H9 (cell line): ENCODE results near the gene TRAF3IP1. TPM values are rescaled to one million over a fixed set of nuclear protein-coding genes. Genes with fewer than 3 reads are reported as not detected.
A peak's percentile ranks its signal among the peaks of the same experiment; 100 is the strongest.

Experiments
- DNase-seq: peaks from one replicate; pipeline ENCODE4 v3.0.0-alpha.2; 2017
- H2AFZ ChIP-seq: one replicate; pipeline ENCODE4 v1.6.1; 2013; ENCODE audit warnings: mild to moderate bottlenecking, low read length, control low read depth, moderate library complexity
- H2AK5ac ChIP-seq: 2 replicates; pipeline ENCODE4 v1.6.1; 2013; ENCODE audit warnings: low read length, control low read depth, mixed read lengths; ENCODE audit not compliant: insufficient read length
- H2BK120ac ChIP-seq: one replicate; pipeline ENCODE4 v1.6.1; 2013; ENCODE audit warnings: low read depth, mild to moderate bottlenecking, low read length, control low read depth, inconsistent platforms; ENCODE audit not compliant: poor library complexity, severe bottlenecking
- H2BK12ac ChIP-seq: 2 replicates; pipeline ENCODE4 v1.6.1; 2013; ENCODE audit warnings: low read length, control low read depth, mixed read lengths, low read depth; ENCODE audit not compliant: insufficient read length
- H2BK15ac ChIP-seq: 2 replicates; pipeline ENCODE4 v1.6.1; 2013; ENCODE audit warnings: low read depth, low read length, control low read depth
- H2BK20ac ChIP-seq: one replicate; pipeline ENCODE4 v1.6.1; 2013; ENCODE audit warnings: low read depth, mild to moderate bottlenecking, low read length, control low read depth, inconsistent platforms; ENCODE audit not compliant: poor library complexity, severe bottlenecking
- H2BK5ac ChIP-seq: 2 replicates; pipeline ENCODE4 v1.6.1; 2013; ENCODE audit warnings: low read length, control low read depth, mixed read lengths; ENCODE audit not compliant: insufficient read length
- H3K14ac ChIP-seq: 2 replicates; pipeline ENCODE4 v1.6.1; 2013; ENCODE audit warnings: low read length, control low read depth; ENCODE audit not compliant: insufficient read depth
- H3K18ac ChIP-seq: 2 replicates; pipeline ENCODE4 v1.6.1; 2013; ENCODE audit warnings: low read depth, mild to moderate bottlenecking, mixed read lengths, low read length, control low read depth; ENCODE audit not compliant: insufficient read length
- H3K23ac ChIP-seq: 2 replicates; pipeline ENCODE4 v1.6.1; 2013; ENCODE audit warnings: low read length, control low read depth, mixed read lengths, low read depth; ENCODE audit not compliant: insufficient read length
- H3K23me2 ChIP-seq: 2 replicates; pipeline ENCODE4 v1.6.1; 2013; ENCODE audit warnings: low read depth, mild to moderate bottlenecking, mixed read lengths, low read length, control low read depth; ENCODE audit not compliant: insufficient read length, poor library complexity, severe bottlenecking
- H3K27ac ChIP-seq: 2 replicates; pipeline ENCODE4 v1.5.1; 2013; ENCODE audit warnings: low read length, control low read depth, mixed read lengths, low read depth; ENCODE audit not compliant: insufficient read length
- H3K27me3 ChIP-seq: 2 replicates; pipeline ENCODE4 v1.6.1; 2013; ENCODE audit warnings: low read length, control low read depth, inconsistent platforms; ENCODE audit not compliant: insufficient read depth
- H3K4ac ChIP-seq: 2 replicates; pipeline ENCODE4 v1.6.1; 2013; ENCODE audit warnings: low read depth, mild to moderate bottlenecking, control low read depth, inconsistent platforms, low read length, moderate library complexity
- H3K4me1 ChIP-seq: 2 replicates; pipeline ENCODE4 v1.6.1; 2013; ENCODE audit warnings: low read length, control low read depth, inconsistent platforms; ENCODE audit not compliant: insufficient read depth
- H3K4me2 ChIP-seq: 2 replicates; pipeline ENCODE4 v1.6.1; 2013; ENCODE audit warnings: low read length, control low read depth, mixed read lengths; ENCODE audit not compliant: insufficient read length, insufficient read depth
- H3K56ac ChIP-seq: 2 replicates; pipeline ENCODE4 v1.6.1; 2013; ENCODE audit warnings: low read depth, mild to moderate bottlenecking, mixed read lengths, low read length, control low read depth; ENCODE audit not compliant: insufficient read length
- H3K79me1 ChIP-seq: 2 replicates; pipeline ENCODE4 v1.6.1; 2013; ENCODE audit warnings: low read depth, mild to moderate bottlenecking, moderate library complexity, low read length, control low read depth, inconsistent platforms; ENCODE audit not compliant: insufficient read depth, poor library complexity, severe bottlenecking
- H3K79me2 ChIP-seq: 2 replicates; pipeline ENCODE4 v1.6.1; 2013; ENCODE audit warnings: low read length, control low read depth, inconsistent platforms; ENCODE audit not compliant: insufficient read depth
- H3K9ac ChIP-seq: 2 replicates; pipeline ENCODE4 v1.6.1; 2013; ENCODE audit warnings: low read length, control low read depth, mixed read lengths; ENCODE audit not compliant: insufficient read length; ENCODE audit errors: extremely low read depth
- H3K9me3 ChIP-seq: one replicate; pipeline ENCODE4 v1.6.1; 2013; ENCODE audit warnings: low read depth, low read length, inconsistent platforms; ENCODE audit not compliant: control insufficient read depth
- H3T11ph ChIP-seq: one replicate; pipeline ENCODE4 v1.6.1; 2013; ENCODE audit warnings: mild to moderate bottlenecking, low read length, control low read depth, inconsistent platforms
- H4K20me1 ChIP-seq: one replicate; pipeline ENCODE4 v1.6.1; 2013; ENCODE audit not compliant: control insufficient read depth, insufficient read length, insufficient read depth
- H4K5ac ChIP-seq: 2 replicates; pipeline ENCODE4 v1.6.1; 2013; ENCODE audit warnings: low read depth, mild to moderate bottlenecking, mixed read lengths, low read length, control low read depth; ENCODE audit not compliant: insufficient read length
- H4K8ac ChIP-seq: replicated peaks from 2 replicates; pipeline ENCODE4 v1.6.1; 2013; ENCODE audit warnings: low read length, control low read depth, mixed read lengths, low read depth; ENCODE audit not compliant: insufficient read length
- H4K91ac ChIP-seq: 2 replicates; pipeline ENCODE4 v1.6.1; 2013; ENCODE audit warnings: low read depth, mild to moderate bottlenecking, moderate library complexity, mixed read lengths, low read length, control low read depth; ENCODE audit not compliant: insufficient read length
- H3K27ac Mint-ChIP-seq, 3 experiments: 2 replicates in 2 of 3; 3 replicates in 1 of 3; pipeline ENCODE4 v1.8.0; 2020 to 2021; ENCODE audit warnings: mixed read lengths in 3 of 3, mild to moderate bottlenecking in 1 of 3, moderate library complexity in 1 of 3
- H3K27me3 Mint-ChIP-seq: 2 replicates; pipeline ENCODE4 v1.8.0; 2021; ENCODE audit warnings: low read depth, mild to moderate bottlenecking, moderate library complexity, mixed read lengths
- H3K36me3 Mint-ChIP-seq, 3 experiments: 2 replicates in 2 of 3; 3 replicates in 1 of 3; pipeline ENCODE4 v1.8.0; 2020 to 2021; ENCODE audit warnings: low read depth in 3 of 3, mixed read lengths in 3 of 3; ENCODE audit not compliant: insufficient read depth in 1 of 3
- H3K4me1 Mint-ChIP-seq, 2 experiments: 2 replicates each; pipeline ENCODE4 v1.8.0; 2020; ENCODE audit warnings: mixed read lengths in 2 of 2
- H3K4me3 Mint-ChIP-seq, 2 experiments: 2 replicates in 1 of 2; 3 replicates in 1 of 2; pipeline ENCODE4 v1.8.0; 2020 to 2021; ENCODE audit warnings: mild to moderate bottlenecking in 2 of 2, mixed read lengths in 2 of 2, moderate library complexity in 1 of 2
- H3K9me3 Mint-ChIP-seq, 2 experiments: 2 replicates in 1 of 2; 3 replicates in 1 of 2; pipeline ENCODE4 v1.8.0; 2020; ENCODE audit warnings: mild to moderate bottlenecking in 2 of 2, mixed read lengths in 2 of 2, moderate library complexity in 1 of 2
- WGBS: extraction: QIAGEN DNeasy Blood & Tissue Kit; methylation state at CpG from one replicate; pipeline ENCODE4 v1.1.7; 2013; ENCODE audit warnings: missing lambda C conversion rate, low lambda C conversion rate, mixed read lengths; ENCODE audit not compliant: insufficient read length; ENCODE audit errors: extremely low coverage; 5-methylcytosine and 5-hydroxymethylcytosine counted together
- total RNA-seq: library from RNA; stranded (reverse); gene quantifications from 2 replicates; pipeline ENCODE4 v1.2.1, GENCODE V29; 2021
- TF ChIP-seq, protein P1 (sequence below): fragments of 200-600 bp; sonication (generic); conservative IDR thresholded peaks from 3 replicates; pipeline ENCODE4 v1.8.0; 2021; ENCODE audit warnings: antibody characterized with exemption, mild to moderate bottlenecking

TRAF3IP1 gene
- total RNA-seq, 1 experiment from 2014 or later: 16.4 TPM

DNA sequence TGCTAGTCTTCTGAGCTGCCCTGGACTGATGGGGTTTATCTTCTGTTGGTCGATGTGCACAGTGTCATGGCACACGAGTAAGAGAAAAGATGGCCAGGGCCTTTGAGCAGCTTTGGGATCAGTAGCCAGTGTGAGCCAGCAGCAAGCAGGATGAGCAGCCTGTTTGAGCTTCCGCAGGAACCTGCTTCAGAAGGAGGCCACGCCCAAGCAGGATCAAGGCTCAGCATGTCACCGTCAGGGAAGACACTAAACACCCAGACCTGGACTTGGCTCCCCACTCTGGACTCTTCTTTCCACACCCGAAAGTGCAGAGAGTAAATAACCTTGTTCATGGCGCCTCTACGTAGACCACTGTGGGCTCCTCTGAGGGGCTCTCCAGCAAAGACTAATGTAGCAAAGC, 81.2 kb downstream of the TRAF3IP1 start:
- Histone ChIP-seq H3K27me3 (no peaks in the 10 kb centered on the region), H2BK5ac (no peak overlapping the region), H3K23me2 (no peaks in the 10 kb centered on the region), H3K18ac (no peak overlapping the region), H2BK15ac (no peak overlapping the region), H3K27ac (no peak overlapping the region), H2BK12ac (no peak overlapping the region), H3K56ac (no peak overlapping the region), H3K14ac (no peak overlapping the region), H3K4me1 (no peaks in the 10 kb centered on the region), H4K20me1 (no peaks in the 10 kb centered on the region), H3K79me1 (no peaks in the 10 kb centered on the region), H3K4ac (no peak overlapping the region), H2BK20ac (no peak overlapping the region), H3K4me2 (no peak overlapping the region), H3K9ac (no peak overlapping the region), H3K9me3 (no peaks in the 10 kb centered on the region), H4K91ac (no peak overlapping the region), H2AK5ac (no peak overlapping the region), H4K8ac (no peak overlapping the region), H3K23ac (no peak overlapping the region), H4K5ac (no peak overlapping the region), H2AFZ (no peak overlapping the region), H3K79me2 (no peaks in the 10 kb centered on the region), H2BK120ac (no peak overlapping the region), H3T11ph (no peak overlapping the region)
- TF ChIP-seq, protein P1, sequence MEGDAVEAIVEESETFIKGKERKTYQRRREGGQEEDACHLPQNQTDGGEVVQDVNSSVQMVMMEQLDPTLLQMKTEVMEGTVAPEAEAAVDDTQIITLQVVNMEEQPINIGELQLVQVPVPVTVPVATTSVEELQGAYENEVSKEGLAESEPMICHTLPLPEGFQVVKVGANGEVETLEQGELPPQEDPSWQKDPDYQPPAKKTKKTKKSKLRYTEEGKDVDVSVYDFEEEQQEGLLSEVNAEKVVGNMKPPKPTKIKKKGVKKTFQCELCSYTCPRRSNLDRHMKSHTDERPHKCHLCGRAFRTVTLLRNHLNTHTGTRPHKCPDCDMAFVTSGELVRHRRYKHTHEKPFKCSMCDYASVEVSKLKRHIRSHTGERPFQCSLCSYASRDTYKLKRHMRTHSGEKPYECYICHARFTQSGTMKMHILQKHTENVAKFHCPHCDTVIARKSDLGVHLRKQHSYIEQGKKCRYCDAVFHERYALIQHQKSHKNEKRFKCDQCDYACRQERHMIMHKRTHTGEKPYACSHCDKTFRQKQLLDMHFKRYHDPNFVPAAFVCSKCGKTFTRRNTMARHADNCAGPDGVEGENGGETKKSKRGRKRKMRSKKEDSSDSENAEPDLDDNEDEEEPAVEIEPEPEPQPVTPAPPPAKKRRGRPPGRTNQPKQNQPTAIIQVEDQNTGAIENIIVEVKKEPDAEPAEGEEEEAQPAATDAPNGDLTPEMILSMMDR: no peak
- peaks cover 8 to 21% of the 10 kb centered on the region in 2 experiments for H3K4me1 Mint-ChIP-seq
- WGBS: no CpG with 5 or more reads among the region's 8 CpGs
- H3K9me3 Mint-ChIP-seq: no peaks in the 10 kb centered on the region; a peak in 1 of 5 replicates
- H3K36me3 Mint-ChIP-seq: peaks cover 0 to 4% (median 0%) of the 10 kb centered on the region in 3 experiments; a peak in 3 of 7 replicates
- H3K27me3 Mint-ChIP-seq: no peaks in the 10 kb centered on the region
- DNase-seq: no peak
- no peak overlapping the region for H3K4me3 Mint-ChIP-seq
- peak overlapping the region in 2 of 3 experiments; percentile 44 to 69; a peak in 3 of 7 replicates for H3K27ac Mint-ChIP-seq
